IMR-90 (cell line): ENCODE measurements around the gene KPNA5. TPM values are rescaled to one million over a fixed set of nuclear protein-coding genes. Genes with fewer than 3 reads are reported as not detected.

Experiments used
- ATAC-seq: fragments of 200-7000 bp; cut with Tn5 transposase; 2 replicates; pipeline ENCODE4 v1.9.1; 2020; ENCODE audit warnings: low read depth, mild to moderate bottlenecking, moderate library complexity
- BruUV-seq: library from RNA; stranded (reverse); fragments of 400-500 nt; replicated peaks from 2 replicates; lab custom pipeline; 2021; lab: Mats Ljungman, UMichigan
- CTCF ChIA-PET: fragments of 300-600 bp; formaldehyde crosslinking; extraction: SDS; loops from one replicate; lab custom pipeline; 2021; ENCODE audit warnings: antibody characterized with exemption; lab: Yijun Ruan, JAX
- POLR2A ChIA-PET: fragments of 300-600 bp; sonication (Branson Sonifier 250); formaldehyde crosslinking; loops from one replicate; lab custom pipeline; 2022; ENCODE audit warnings: antibody characterized with exemption; ENCODE audit not compliant: unreplicated experiment; lab: Charles Lee
- DNase-seq: peaks from one replicate; pipeline ENCODE4 v3.0.0; 2013
- H2AFZ ChIP-seq: replicated peaks from 2 replicates; pipeline ENCODE3; 2013; ENCODE audit warnings: low read length, mild to moderate bottlenecking; ENCODE audit not compliant: poor library complexity
- H2AK5ac ChIP-seq: 2 replicates; pipeline ENCODE4 v1.6.1; 2013; ENCODE audit warnings: low read depth, low read length, inconsistent platforms
- H2AK9ac ChIP-seq: replicated peaks from 2 replicates; pipeline ENCODE3; 2013; ENCODE audit warnings: mild to moderate bottlenecking, low read depth, low read length, moderate library complexity; ENCODE audit not compliant: poor library complexity
- H2BK120ac ChIP-seq: 2 replicates; pipeline ENCODE4 v1.6.1; 2013; ENCODE audit warnings: low read depth, low read length, inconsistent platforms
- H2BK15ac ChIP-seq: 3 replicates; pipeline ENCODE4 v1.6.1; 2013; ENCODE audit warnings: low read depth, low read length, inconsistent platforms
- H2BK20ac ChIP-seq: 2 replicates; pipeline ENCODE4 v1.6.1; 2013; ENCODE audit warnings: low read depth, mild to moderate bottlenecking, inconsistent platforms, low read length, moderate library complexity
- H2BK5ac ChIP-seq: 2 replicates; pipeline ENCODE4 v1.6.1; 2013; ENCODE audit warnings: mild to moderate bottlenecking, low read depth, low read length, inconsistent platforms; ENCODE audit not compliant: poor library complexity, severe bottlenecking
- H3K14ac ChIP-seq: replicated peaks from 2 replicates; pipeline ENCODE4 v1.6.1; 2013; ENCODE audit warnings: low read depth, low read length, inconsistent platforms
- H3K18ac ChIP-seq: 2 replicates; pipeline ENCODE4 v1.6.1; 2013; ENCODE audit warnings: low read depth, low read length, control low read depth
- H3K23ac ChIP-seq: 2 replicates; pipeline ENCODE4 v1.6.1; 2013; ENCODE audit warnings: low read depth, low read length, inconsistent platforms
- H3K27ac ChIP-seq: 2 replicates; pipeline ENCODE4 v1.5.1; 2013; ENCODE audit warnings: mild to moderate bottlenecking, control low read depth, low read length; ENCODE audit not compliant: insufficient read depth
- H3K27me3 ChIP-seq: 2 replicates; pipeline ENCODE4 v1.6.1; 2013; ENCODE audit warnings: low read length; ENCODE audit not compliant: control insufficient read depth, insufficient read depth
- H3K36me3 ChIP-seq: 2 replicates; pipeline ENCODE4 v1.6.1; 2013; ENCODE audit warnings: low read length, mixed read lengths; ENCODE audit not compliant: control insufficient read depth, insufficient read depth
- H3K4ac ChIP-seq: 2 replicates; pipeline ENCODE4 v1.6.1; 2013; ENCODE audit warnings: low read depth, low read length, inconsistent platforms
- H3K4me1 ChIP-seq: 2 replicates; pipeline ENCODE4 v1.6.1; 2013; ENCODE audit warnings: low read length, mixed read lengths; ENCODE audit not compliant: control insufficient read depth, insufficient read depth
- H3K4me2 ChIP-seq: 2 replicates; pipeline ENCODE4 v1.6.1; 2013; ENCODE audit warnings: low read depth, mild to moderate bottlenecking, control low read depth, low read length, moderate library complexity
- H3K4me3 ChIP-seq: 2 replicates; pipeline ENCODE4 v1.5.1; 2013; ENCODE audit warnings: low read depth, mild to moderate bottlenecking, control low read depth, low read length, moderate library complexity; ENCODE audit not compliant: insufficient read depth
- H3K56ac ChIP-seq: 2 replicates; pipeline ENCODE4 v1.6.1; 2013; ENCODE audit warnings: low read length, inconsistent platforms; ENCODE audit not compliant: insufficient read depth; ENCODE audit errors: extremely low read depth
- H3K79me1 ChIP-seq, 2 experiments: 2 replicates each; pipeline ENCODE4 v1.6.1; 2013; ENCODE audit warnings: low read length in 2 of 2, inconsistent platforms in 1 of 2, low read depth in 1 of 2
- H3K9ac ChIP-seq: 2 replicates; pipeline ENCODE4 v1.6.1; 2013; ENCODE audit warnings: low read depth, low read length, control low read depth
- H3K9me1 ChIP-seq: 2 replicates; pipeline ENCODE4 v1.6.1; 2013; ENCODE audit warnings: low read length, inconsistent platforms; ENCODE audit not compliant: insufficient read depth
- H3K9me3 ChIP-seq: 2 replicates; pipeline ENCODE4 v1.6.1; 2013; ENCODE audit warnings: low read length; ENCODE audit not compliant: control insufficient read depth, insufficient read depth
- H4K20me1 ChIP-seq: 2 replicates; pipeline ENCODE4 v1.6.1; 2013; ENCODE audit warnings: low read length, inconsistent platforms; ENCODE audit not compliant: insufficient read depth
- H4K5ac ChIP-seq: 2 replicates; pipeline ENCODE4 v1.6.1; 2013; ENCODE audit warnings: mild to moderate bottlenecking, low read depth, low read length, control low read depth
- H4K8ac ChIP-seq, 2 experiments: 2 replicates each; pipeline ENCODE4 v1.6.1; 2013; ENCODE audit warnings: low read depth in 2 of 2, low read length in 2 of 2, control low read depth in 1 of 2, inconsistent platforms in 1 of 2
- H4K91ac ChIP-seq: 2 replicates; pipeline ENCODE4 v1.6.1; 2013; ENCODE audit warnings: low read depth, low read length, inconsistent platforms; ENCODE audit not compliant: insufficient read depth
- BHLHE40 ChIP-seq: fragments of 150-350 bp; IDR thresholded peaks from 2 replicates; pipeline ENCODE4 v1.6.1; 2016; ENCODE audit warnings: mild to moderate bottlenecking, low read depth, low read length
- CEBPB ChIP-seq: IDR thresholded peaks from 2 replicates; pipeline ENCODE4 v1.6.1; 2012; ENCODE audit warnings: low read depth, low read length, improper control_type of control experiment
- CHD1 ChIP-seq: IDR thresholded peaks from 2 replicates; pipeline ENCODE4 v1.6.1; 2012; ENCODE audit warnings: low read depth, low read length, improper control_type of control experiment
- FOS ChIP-seq: fragments of 150-350 bp; IDR thresholded peaks from 2 replicates; pipeline ENCODE4 v1.6.1; 2016; ENCODE audit warnings: low read depth, low read length
- MAFK ChIP-seq: IDR thresholded peaks from 2 replicates; pipeline ENCODE4 v1.6.1; 2012; ENCODE audit warnings: low read depth, low read length, improper control_type of control experiment
- MAZ ChIP-seq: IDR thresholded peaks from 2 replicates; pipeline ENCODE4 v1.6.1; 2012; ENCODE audit warnings: low read depth, mild to moderate bottlenecking, low read length, improper control_type of control experiment, moderate library complexity, borderline replicate concordance
- MXI1 ChIP-seq: IDR thresholded peaks from 2 replicates; pipeline ENCODE4 v1.6.1; 2012; ENCODE audit warnings: low read depth, mild to moderate bottlenecking, low read length, moderate library complexity, borderline replicate concordance
- NFE2L2 ChIP-seq: fragments of 150-350 bp; IDR thresholded peaks from 2 replicates; pipeline ENCODE4 v1.6.1; 2016; ENCODE audit warnings: low read depth, mild to moderate bottlenecking, low read length
- POLR2A ChIP-seq: IDR thresholded peaks from 2 replicates; pipeline ENCODE4 v1.6.1; 2012; ENCODE audit warnings: mild to moderate bottlenecking, low read depth, low read length
- RAD21 ChIP-seq: IDR thresholded peaks from 2 replicates; pipeline ENCODE4 v1.6.1; 2012; ENCODE audit warnings: low read length, improper control_type of control experiment
- RCOR1 ChIP-seq: IDR thresholded peaks from 2 replicates; pipeline ENCODE4 v1.6.1; 2012; ENCODE audit warnings: mild to moderate bottlenecking, low read length, improper control_type of control experiment; ENCODE audit not compliant: insufficient replicate concordance
- RFX5 ChIP-seq: IDR thresholded peaks from 2 replicates; pipeline ENCODE4 v1.8.0; 2012; ENCODE audit warnings: low read depth, mild to moderate bottlenecking, low read length, moderate library complexity
- SMC3 ChIP-seq: fragments of 150-350 bp; IDR thresholded peaks from 2 replicates; pipeline ENCODE4 v1.6.1; 2016; ENCODE audit warnings: low read depth, mild to moderate bottlenecking, antibody characterized with exemption, low read length, moderate library complexity
- USF2 ChIP-seq: fragments of 150-350 bp; IDR thresholded peaks from 2 replicates; pipeline ENCODE4 v1.6.1; 2017; ENCODE audit warnings: mild to moderate bottlenecking, antibody characterized with exemption, low read length, low read depth
- WGBS, 2 experiments: methylation state at CpG; one replicate each; pipeline versions ENCODE4 v1.1.5 to v1.1.7; 2013; ENCODE audit warnings: missing lambda C conversion rate in 2 of 2; ENCODE audit not compliant: insufficient read length in 1 of 2; ENCODE audit errors: extremely low coverage in 2 of 2; 5-methylcytosine and 5-hydroxymethylcytosine counted together
- dilution Hi-C: fragments of 300-500 bp; cut with HindIII; formaldehyde crosslinking; loops from one replicate; pipeline ENCODE4 v1.14.3; 2018; ENCODE audit warnings: low sequenced_read_pairs; ENCODE audit not compliant: unreplicated experiment
- in situ Hi-C: fragments of 300-500 bp; cut with MboI; formaldehyde crosslinking; loops from 3 replicates; pipeline ENCODE4 v1.14.3; 2019; ENCODE audit warnings: low sequenced_read_pairs, inconsistent platforms, mixed read lengths
- intact Hi-C: fragments of 100-400 bp; cut with micrococcal nuclease; formaldehyde crosslinking; loops from 2 replicates; pipeline ENCODE4 v1.10.0; 2022
- polyA plus RNA-seq, 3 experiments: library from polyadenylated mRNA; depleted of rRNA; stranded (reverse); fragments of >200 nt; gene quantifications; 2 replicates each; pipeline ENCODE4 v1.2.3, GENCODE V29; 2012; ENCODE audit warnings: low replicate concordance in 1 of 3
- total RNA-seq: library from RNA; depleted of rRNA; stranded (reverse); fragments of >200 nt; gene quantifications from 2 replicates; pipeline ENCODE4 v1.2.3, GENCODE V29; 2012
- TF ChIP-seq, protein P1 (sequence below): conservative IDR thresholded peaks from 2 replicates; pipeline ENCODE4 v1.5.1; 2012; ENCODE audit warnings: mild to moderate bottlenecking, low read depth, low read length, improper control_type of control experiment
- TF ChIP-seq, protein P2 (sequence below): fragments of 150-350 bp; IDR thresholded peaks from 2 replicates; pipeline ENCODE4 v1.6.1; 2016; ENCODE audit warnings: low read depth, mild to moderate bottlenecking, low read length, moderate library complexity, borderline replicate concordance

KPNA5 gene
- total and polyA plus RNA-seq, 2 of the 4 experiments (the other 2 are of a cell fraction) = 2.2 to 5.9 TPM

DNA sequence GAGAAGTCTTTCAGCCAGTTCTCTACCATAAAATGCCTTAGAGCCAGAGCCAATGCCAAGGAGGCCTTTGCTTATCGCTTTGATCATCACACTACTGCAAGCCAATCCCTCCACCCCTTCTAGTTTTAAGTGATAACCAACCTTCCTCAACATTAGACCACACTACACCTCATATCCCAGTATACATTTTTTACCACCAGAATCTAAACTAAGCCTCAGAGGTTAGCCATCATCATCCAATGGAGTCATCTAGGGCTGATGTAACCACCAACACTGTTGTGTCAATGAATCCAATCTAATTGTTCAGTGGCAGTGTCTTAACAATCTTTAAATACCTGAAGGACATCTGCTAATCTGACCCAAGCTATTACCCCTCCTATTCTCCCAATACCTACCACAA, 18.8 kb upstream of the KPNA5 start:
- Histone ChIP-seq H2BK5ac (no peak overlapping the region), H4K20me1 (peaks cover 15% of the 10 kb centered on the region; the same call in 1 of the 2 replicates), H4K91ac (no peak overlapping the region), H3K4me3 (no peak overlapping the region), H3K4me2 (no peak overlapping the region), H2AK9ac (no peak overlapping the region), H3K9me1 (peaks cover 4% of the 10 kb centered on the region; the same call in 1 of the 2 replicates), H3K56ac (no peak overlapping the region), H2AFZ (no peak overlapping the region), H3K36me3 (no peaks in the 10 kb centered on the region), H3K9me3 (no peaks in the 10 kb centered on the region), H3K23ac (no peak overlapping the region), H3K14ac (no peak overlapping the region), H2BK20ac (no peak overlapping the region), H3K27ac (no peak overlapping the region), H3K9ac (no peak overlapping the region), H4K5ac (no peak overlapping the region), H3K79me1 (peaks cover 19 to 37% of the 10 kb centered on the region in 2 experiments), H3K18ac (no peak overlapping the region), H2AK5ac (no peak overlapping the region), H2BK120ac (no peak overlapping the region), H2BK15ac (no peak overlapping the region), H3K4me1 (no peaks in the 10 kb centered on the region; the same call in 1 of the 2 replicates), H3K4ac (no peak overlapping the region), H3K27me3 (no peaks in the 10 kb centered on the region), H4K8ac (no peak overlapping the region)
- WGBS, 2 experiments = 100% methylated on average over 1 of the region's 1 CpG; no CpG with 5 or more reads in 1 of the 2 experiments
- in situ Hi-C loops = no loop called here
- dilution Hi-C loops = no loop called here
- ChIA-PET CTCF (no interaction called here), POLR2A (no interaction called here)
- TF ChIP-seq RAD21 = no peak
- TF ChIP-seq, protein P1, sequence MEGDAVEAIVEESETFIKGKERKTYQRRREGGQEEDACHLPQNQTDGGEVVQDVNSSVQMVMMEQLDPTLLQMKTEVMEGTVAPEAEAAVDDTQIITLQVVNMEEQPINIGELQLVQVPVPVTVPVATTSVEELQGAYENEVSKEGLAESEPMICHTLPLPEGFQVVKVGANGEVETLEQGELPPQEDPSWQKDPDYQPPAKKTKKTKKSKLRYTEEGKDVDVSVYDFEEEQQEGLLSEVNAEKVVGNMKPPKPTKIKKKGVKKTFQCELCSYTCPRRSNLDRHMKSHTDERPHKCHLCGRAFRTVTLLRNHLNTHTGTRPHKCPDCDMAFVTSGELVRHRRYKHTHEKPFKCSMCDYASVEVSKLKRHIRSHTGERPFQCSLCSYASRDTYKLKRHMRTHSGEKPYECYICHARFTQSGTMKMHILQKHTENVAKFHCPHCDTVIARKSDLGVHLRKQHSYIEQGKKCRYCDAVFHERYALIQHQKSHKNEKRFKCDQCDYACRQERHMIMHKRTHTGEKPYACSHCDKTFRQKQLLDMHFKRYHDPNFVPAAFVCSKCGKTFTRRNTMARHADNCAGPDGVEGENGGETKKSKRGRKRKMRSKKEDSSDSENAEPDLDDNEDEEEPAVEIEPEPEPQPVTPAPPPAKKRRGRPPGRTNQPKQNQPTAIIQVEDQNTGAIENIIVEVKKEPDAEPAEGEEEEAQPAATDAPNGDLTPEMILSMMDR = no peak
- no peak for TF ChIP-seq NFE2L2
- no peak for TF ChIP-seq MXI1
- no peak for TF ChIP-seq CHD1
- no peak for TF ChIP-seq MAZ
- TF ChIP-seq FOS = no peak
- TF ChIP-seq BHLHE40 = no peak
- no peak for TF ChIP-seq POLR2A
- no peak for TF ChIP-seq MAFK
- TF ChIP-seq, protein P2, sequence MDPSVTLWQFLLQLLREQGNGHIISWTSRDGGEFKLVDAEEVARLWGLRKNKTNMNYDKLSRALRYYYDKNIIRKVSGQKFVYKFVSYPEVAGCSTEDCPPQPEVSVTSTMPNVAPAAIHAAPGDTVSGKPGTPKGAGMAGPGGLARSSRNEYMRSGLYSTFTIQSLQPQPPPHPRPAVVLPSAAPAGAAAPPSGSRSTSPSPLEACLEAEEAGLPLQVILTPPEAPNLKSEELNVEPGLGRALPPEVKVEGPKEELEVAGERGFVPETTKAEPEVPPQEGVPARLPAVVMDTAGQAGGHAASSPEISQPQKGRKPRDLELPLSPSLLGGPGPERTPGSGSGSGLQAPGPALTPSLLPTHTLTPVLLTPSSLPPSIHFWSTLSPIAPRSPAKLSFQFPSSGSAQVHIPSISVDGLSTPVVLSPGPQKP = no peak
- no peak for TF ChIP-seq RCOR1
- TF ChIP-seq RFX5 = no peak
- no peak for TF ChIP-seq CEBPB
- TF ChIP-seq SMC3 = no peak
- TF ChIP-seq USF2 = no peak
- intact Hi-C loops = no loop called here
- DNase-seq (peak; percentile 6), ATAC-seq (no peak; the same call in 1 of the 2 replicates)
- BruUV-seq = no TSS peak
